Kidney (tissue), 14 donors: ENCODE results near the gene MLLT6. TPM values are rescaled to one million over a fixed set of nuclear protein-coding genes. Genes with fewer than 3 reads are reported as not detected.

Experiments
- DNase-seq, 5 donors: peaks; one replicate each; pipeline ENCODE4 v3.0.0-alpha.2; 2013 to 2020
- FAIRE-seq: peaks from 2 replicates; lab custom pipeline; 2012; peaks lifted over from hg19 to GRCh38; lab: Jason Lieb, UNC
- H3K27ac ChIP-seq, 2 donors: one replicate each; pipeline ENCODE4 v1.7.0; 2013; ENCODE audit warnings: low read depth in 2 of 2, low read length in 2 of 2, inconsistent platforms in 1 of 2
- H3K27me3 ChIP-seq: one replicate; pipeline ENCODE4 v1.7.1; 2013; ENCODE audit warnings: low read length, inconsistent platforms; ENCODE audit not compliant: control insufficient read depth, insufficient read depth
- H3K36me3 ChIP-seq, 3 donors: one replicate each; pipeline versions ENCODE4 v1.7.0 to v1.7.1; 2013; ENCODE audit warnings: low read length in 3 of 3, control low read depth in 1 of 3, inconsistent platforms in 1 of 3; ENCODE audit not compliant: insufficient read depth in 3 of 3, control insufficient read depth in 2 of 3
- H3K4me1 ChIP-seq, 3 donors: one replicate each; pipeline versions ENCODE4 v1.7.0 to v1.7.1; 2013; ENCODE audit warnings: low read length in 3 of 3, inconsistent platforms in 1 of 3, low read depth in 1 of 3; ENCODE audit not compliant: control insufficient read depth in 2 of 3, insufficient read depth in 2 of 3
- H3K4me3 ChIP-seq, 3 donors: one replicate each; pipeline versions ENCODE4 v1.7.0 to v1.8.1; 2013; ENCODE audit warnings: low read length in 3 of 3, control low read depth in 1 of 3, inconsistent platforms in 1 of 3
- H3K9ac ChIP-seq, 3 donors: one replicate each; pipeline versions ENCODE4 v1.7.0 to v1.7.1; 2013; ENCODE audit warnings: low read length in 3 of 3, control low read depth in 1 of 3, inconsistent platforms in 1 of 3
- H3K9me3 ChIP-seq, 3 donors: one replicate each; pipeline versions ENCODE4 v1.7.0 to v1.7.1; 2013; ENCODE audit warnings: low read length in 3 of 3, control low read depth in 1 of 3, inconsistent platforms in 1 of 3; ENCODE audit not compliant: control insufficient read depth in 2 of 3, insufficient read depth in 1 of 3
- intact Hi-C: fragments of 100-400 bp; cut with DNase I; formaldehyde crosslinking; loops from one replicate; pipeline ENCODE4 v1.11.1; 2022
- polyA plus RNA-seq: library from polyadenylated mRNA; stranded (reverse); fragments of 350-450 nt; fragmentation: Illumina TruSeq; extraction: RNeasy Lipid Tissue Mini Kit (QIAGEN cat#74804); gene quantifications from one replicate; pipeline ENCODE4 v1.2.3, GENCODE V29; 2014; ENCODE audit warnings: low read depth, low replicate concordance; ENCODE audit not compliant: insufficient read depth
- total RNA-seq: library from RNA; stranded (reverse); fragmentation: NEBNext Ultra II Directional; extraction: Animal tissue kit (Norgen Biotek cat#: 25700); gene quantifications from one replicate; pipeline ENCODE4 v1.2.1, GENCODE V29; 2021
- TF ChIP-seq, protein P1 (sequence below): IDR thresholded peaks from 3 replicates; pipeline ENCODE4 v1.5.1; 2012; ENCODE audit warnings: mild to moderate bottlenecking, moderate library complexity, borderline replicate concordance; ENCODE audit not compliant: insufficient read depth; ENCODE audit errors: extremely low read depth
- donor health status: control.
- donor health status: control.
- donor health status: control.
- donor health status: control.
- donor health status: control.
- donor health status: DM: yes; HTN: yes; CAD: no.
- donor health status: Normal renal cell carcinoma (clear cell type).

Gene MLLT6
- total and polyA plus RNA-seq, 2 donors from 2014 or later, result 34.3 to 199 TPM

- H3K9me3 ChIP-seq, result no peaks in the 10 kb centered on the region
- peaks cover 0 to 9% (median 3%) of the 10 kb centered on the region in 3 donors for H3K4me1 ChIP-seq
- no peak for FAIRE-seq
- DNase-seq, result no peak
- H3K9ac ChIP-seq, result no peak overlapping the region
- no peak overlapping the region for H3K27ac ChIP-seq
- H3K4me3 ChIP-seq, result no peak overlapping the region
- intact Hi-C loops, result no loop called here
- H3K27me3 ChIP-seq, result peaks cover 9% of the 10 kb centered on the region
- H3K36me3 ChIP-seq, result no peaks in the 10 kb centered on the region
- TF ChIP-seq, protein P1, sequence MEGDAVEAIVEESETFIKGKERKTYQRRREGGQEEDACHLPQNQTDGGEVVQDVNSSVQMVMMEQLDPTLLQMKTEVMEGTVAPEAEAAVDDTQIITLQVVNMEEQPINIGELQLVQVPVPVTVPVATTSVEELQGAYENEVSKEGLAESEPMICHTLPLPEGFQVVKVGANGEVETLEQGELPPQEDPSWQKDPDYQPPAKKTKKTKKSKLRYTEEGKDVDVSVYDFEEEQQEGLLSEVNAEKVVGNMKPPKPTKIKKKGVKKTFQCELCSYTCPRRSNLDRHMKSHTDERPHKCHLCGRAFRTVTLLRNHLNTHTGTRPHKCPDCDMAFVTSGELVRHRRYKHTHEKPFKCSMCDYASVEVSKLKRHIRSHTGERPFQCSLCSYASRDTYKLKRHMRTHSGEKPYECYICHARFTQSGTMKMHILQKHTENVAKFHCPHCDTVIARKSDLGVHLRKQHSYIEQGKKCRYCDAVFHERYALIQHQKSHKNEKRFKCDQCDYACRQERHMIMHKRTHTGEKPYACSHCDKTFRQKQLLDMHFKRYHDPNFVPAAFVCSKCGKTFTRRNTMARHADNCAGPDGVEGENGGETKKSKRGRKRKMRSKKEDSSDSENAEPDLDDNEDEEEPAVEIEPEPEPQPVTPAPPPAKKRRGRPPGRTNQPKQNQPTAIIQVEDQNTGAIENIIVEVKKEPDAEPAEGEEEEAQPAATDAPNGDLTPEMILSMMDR, result no peak
Observed at GRCh38 chr17:38677819-38678218, 27.3 kb upstream of the MLLT6 start.

DNA sequence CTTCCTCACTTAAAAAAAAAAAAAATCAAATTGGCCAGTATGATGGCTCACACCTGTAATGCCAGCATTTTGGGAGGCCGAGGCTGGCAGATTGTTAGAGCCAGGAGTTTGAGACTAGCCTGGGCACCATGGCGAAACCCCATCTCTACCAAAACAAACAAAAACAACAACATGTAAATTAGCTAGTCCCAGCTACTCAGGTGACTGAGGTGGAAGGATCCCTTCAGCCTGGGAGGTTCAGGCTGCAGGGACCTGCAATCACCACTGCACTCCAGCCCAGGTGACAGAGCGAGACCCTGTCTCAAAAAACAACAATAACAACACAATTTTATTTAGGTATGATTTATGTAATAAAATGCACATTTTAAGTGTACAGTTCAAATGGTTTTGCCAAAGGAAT lies 24.0 kb upstream of the MLLT6 start:
- Histone ChIP-seq H3K36me3 (no peaks in the 10 kb centered on the region), H3K9ac (no peak overlapping the region), H3K9me3 (no peaks in the 10 kb centered on the region), H3K4me1 (peaks cover 0 to 3% (median 3%) of the 10 kb centered on the region in 3 donors), H3K27me3 (no peaks in the 10 kb centered on the region), H3K27ac (no peak overlapping the region), H3K4me3 (no peak overlapping the region)
- TF ChIP-seq, protein P1, result no peak
- DNase-seq (no peak), FAIRE-seq (no peak)
- intact Hi-C loops, result no loop called here

GRCh38 chr17:38685491-38685890 lies 19.6 kb upstream of the MLLT6 start:
- no peak for DNase-seq
- FAIRE-seq, result no peak
- H3K27me3 ChIP-seq, result no peaks in the 10 kb centered on the region
- TF ChIP-seq, protein P1, result no peak
- H3K36me3 ChIP-seq, result no peaks in the 10 kb centered on the region
- no peaks in the 10 kb centered on the region for H3K4me1 ChIP-seq
- no peak overlapping the region for H3K9ac ChIP-seq
- no peaks in the 10 kb centered on the region for H3K9me3 ChIP-seq
- H3K27ac ChIP-seq, result no peak overlapping the region
- intact Hi-C loops, result no loop called here
- no peak overlapping the region for H3K4me3 ChIP-seq

GRCh38 chr17:38687286-38687685 lies 17.8 kb upstream of the MLLT6 start:
- intact Hi-C loops, result no loop called here
- Histone ChIP-seq H3K27ac (no peak overlapping the region), H3K4me3 (no peak overlapping the region), H3K9me3 (no peaks in the 10 kb centered on the region), H3K4me1 (no peaks in the 10 kb centered on the region), H3K36me3 (no peaks in the 10 kb centered on the region), H3K9ac (no peak overlapping the region), H3K27me3 (no peaks in the 10 kb centered on the region)
- FAIRE-seq (no peak), DNase-seq (no peak)
- TF ChIP-seq, protein P1, result no peak
